Activated CD8-positive, alpha-beta memory T cell treated with anti-CD3 and anti-CD28 coated beads for 24 hours (primary cell): ENCODE data around the gene PER3.

Source experiments
- DNase-seq: peaks from one replicate; pipeline ENCODE4 v3.0.0-alpha.2; 2020

Gene PER3

GRCh38 chr1:7839526-7839925, 55.4 kb downstream of the PER3 start:
- DNase-seq = no peak

GRCh38 chr1:7842517-7842916, 58.4 kb downstream of the PER3 start:
- DNase-seq = no peak

- DNase-seq = no peak
Measured at GRCh38 chr1:7845761-7846160, 61.7 kb downstream of the PER3 start.

GRCh38 chr1:7846656-7847055, 62.6 kb downstream of the PER3 start:
- DNase-seq = no peak

- no peak for DNase-seq
Measured at GRCh38 chr1:7847599-7847998, 63.5 kb downstream of the PER3 start.

- DNase-seq = no peak
Measured at GRCh38 chr1:7850786-7851185, 66.7 kb downstream of the PER3 start.

- DNase-seq = no peak
Measured at GRCh38 chr1:7852804-7853683, 69.0 kb downstream of the PER3 start, which contains the start of gene UTS2. UTS2 (minus strand) TSS chr1:7853065; CDS start chr1:7853003, 62 bp downstream.

GRCh38 chr1:7853684-7854026, 69.6 kb downstream of the PER3 start:
- no peak for DNase-seq

- no peak for DNase-seq
Measured at GRCh38 chr1:7856345-7856744, 72.3 kb downstream of the PER3 start.

- DNase-seq = no peak
Measured at GRCh38 chr1:7857000-7857399, 72.9 kb downstream of the PER3 start.

GRCh38 chr1:7857985-7858384, 73.9 kb downstream of the PER3 start:
- no peak for DNase-seq

- DNase-seq = no peak
Measured at GRCh38 chr1:7859406-7859805, 75.3 kb downstream of the PER3 start.

GRCh38 chr1:7860130-7860529, 76.0 kb downstream of the PER3 start:
- DNase-seq = no peak

- DNase-seq = no peak
Measured at GRCh38 chr1:7861452-7861851, 77.4 kb downstream of the PER3 start.

- no peak for DNase-seq
Measured at GRCh38 chr1:7862211-7863060, 78.3 kb downstream of the PER3 start.

- DNase-seq = no peak
Measured at GRCh38 chr1:7863756-7864328, 79.8 kb downstream of the PER3 start.

- no peak for DNase-seq
Measured at GRCh38 chr1:7865978-7866377, 81.9 kb downstream of the PER3 start.

GRCh38 chr1:7868070-7868780, 84.1 kb downstream of the PER3 start:
- DNase-seq = no peak

GRCh38 chr1:7869136-7869920, 85.2 kb downstream of the PER3 start:
- no peak for DNase-seq

- DNase-seq = no peak
Measured at GRCh38 chr1:7871136-7871535, 87.0 kb downstream of the PER3 start.

- DNase-seq = no peak
Measured at GRCh38 chr1:7873801-7874795, 90.0 kb downstream of the PER3 start.
